ENCODE data around the gene PTPRN. TPM values are rescaled to one million over a fixed set of nuclear protein-coding genes. Genes with fewer than 3 reads are reported as not detected.

PTPRN gene
- total RNA-seq, result 30.2 and 30.5 TPM in 2 replicates
- long read RNA-seq, partial matches to known transcripts, result 3 of 4 reads
- long read RNA-seq, other reads (novel, unspliced or antisense), result 1 of 4 reads

DNA sequence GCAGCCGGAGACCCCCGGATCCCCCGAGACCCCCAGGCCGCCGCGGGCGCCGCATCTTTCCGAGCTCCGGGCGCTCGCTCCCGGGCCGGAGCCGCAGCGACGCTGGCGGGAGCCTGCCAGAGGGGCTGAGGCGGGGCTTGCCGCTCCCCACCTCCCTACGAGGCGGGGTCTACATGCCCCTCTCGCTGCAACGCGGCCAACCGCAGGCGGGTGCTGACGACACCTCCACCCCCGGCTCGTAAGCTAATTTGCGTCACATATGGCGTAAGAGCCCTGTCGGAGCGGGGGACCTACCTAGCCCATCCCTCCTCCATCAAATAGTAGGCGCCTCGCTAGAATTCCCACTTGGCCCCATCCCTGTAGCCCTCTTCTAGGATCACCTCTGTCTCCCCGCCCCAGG, at the start of gene PTPRN:
Gene PTPRN, minus strand, starts transcription at position 124 of the 400 bp plus-strand sequence. Its CDS starts 69 bp downstream, at position 55.
- TF ChIP-seq, protein P1, sequence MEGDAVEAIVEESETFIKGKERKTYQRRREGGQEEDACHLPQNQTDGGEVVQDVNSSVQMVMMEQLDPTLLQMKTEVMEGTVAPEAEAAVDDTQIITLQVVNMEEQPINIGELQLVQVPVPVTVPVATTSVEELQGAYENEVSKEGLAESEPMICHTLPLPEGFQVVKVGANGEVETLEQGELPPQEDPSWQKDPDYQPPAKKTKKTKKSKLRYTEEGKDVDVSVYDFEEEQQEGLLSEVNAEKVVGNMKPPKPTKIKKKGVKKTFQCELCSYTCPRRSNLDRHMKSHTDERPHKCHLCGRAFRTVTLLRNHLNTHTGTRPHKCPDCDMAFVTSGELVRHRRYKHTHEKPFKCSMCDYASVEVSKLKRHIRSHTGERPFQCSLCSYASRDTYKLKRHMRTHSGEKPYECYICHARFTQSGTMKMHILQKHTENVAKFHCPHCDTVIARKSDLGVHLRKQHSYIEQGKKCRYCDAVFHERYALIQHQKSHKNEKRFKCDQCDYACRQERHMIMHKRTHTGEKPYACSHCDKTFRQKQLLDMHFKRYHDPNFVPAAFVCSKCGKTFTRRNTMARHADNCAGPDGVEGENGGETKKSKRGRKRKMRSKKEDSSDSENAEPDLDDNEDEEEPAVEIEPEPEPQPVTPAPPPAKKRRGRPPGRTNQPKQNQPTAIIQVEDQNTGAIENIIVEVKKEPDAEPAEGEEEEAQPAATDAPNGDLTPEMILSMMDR (IDR thresholded peaks at IDR 0.05; ENCODE audit: unreplicated experiment), result no peak
- Mint-ChIP-seq H3K9me3 (ENCODE audit: low read depth) (no peaks in the 10 kb centered on the region), H3K27ac (peak within 1 kb of the TSS; percentile 77), H3K4me3 (ENCODE audit: low read depth) (peak within 1 kb of the TSS; percentile 73), H3K36me3 (ENCODE audit: insufficient read depth) (no peaks in the 10 kb centered on the region), H3K27me3 (peaks cover 76% of the 10 kb centered on the region), H3K4me1 (ENCODE audit: low read depth) (peaks cover 2% of the 10 kb centered on the region)
- no peak for DNase-seq (ENCODE audit: low spot score, unreplicated experiment)

DNA sequence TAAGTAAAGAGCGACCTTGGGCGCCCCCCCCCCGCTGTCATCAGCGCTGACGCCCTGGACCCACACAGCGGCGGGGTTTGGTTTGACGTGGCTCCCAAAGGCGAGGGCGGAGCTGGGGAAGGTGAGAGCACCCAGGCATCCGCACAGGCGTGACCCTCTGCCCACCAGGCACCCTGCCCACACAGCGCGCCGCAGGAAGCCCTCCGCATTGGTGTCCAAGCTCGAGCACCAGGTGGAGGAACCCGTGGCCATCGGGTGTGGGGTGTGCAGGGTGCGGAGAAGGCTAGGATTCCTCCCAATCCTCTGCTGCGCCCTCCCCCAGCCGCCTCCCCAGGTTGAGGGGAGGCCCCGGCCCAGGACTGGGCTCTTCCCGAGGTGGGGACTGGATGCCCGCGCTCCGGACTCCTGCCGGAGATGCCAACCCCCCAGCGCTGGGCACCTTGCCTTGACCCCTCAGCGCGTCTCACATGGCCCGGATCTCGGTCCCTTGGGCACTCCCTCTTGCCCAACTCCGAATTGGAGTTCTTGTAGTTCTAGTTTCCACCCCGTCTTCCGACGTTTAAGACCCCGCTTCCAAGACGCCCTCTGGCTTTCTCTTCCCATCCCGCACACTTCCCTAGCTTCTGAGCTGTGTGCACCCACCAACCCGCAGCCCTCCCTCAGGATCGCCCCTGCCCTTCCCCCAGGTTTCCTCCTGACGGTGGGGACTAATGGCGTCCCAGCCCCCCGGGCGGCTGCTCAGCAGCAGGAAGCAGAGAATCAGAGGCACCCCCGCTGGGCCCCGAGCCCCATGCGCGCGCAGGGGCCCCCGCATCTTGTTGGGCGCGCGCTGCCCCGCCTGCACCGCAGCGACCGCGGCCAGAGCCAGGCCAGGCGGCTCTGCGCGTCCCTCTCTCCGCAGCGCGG, 49.2 kb upstream of the PTPRN start:
- Mint-ChIP-seq H3K4me3 (ENCODE audit: low read depth) (peak overlapping the region; percentile 46), H3K27me3 (peaks cover 67% of the 10 kb centered on the region), H3K9me3 (ENCODE audit: low read depth) (no peaks in the 10 kb centered on the region), H3K36me3 (ENCODE audit: insufficient read depth) (no peaks in the 10 kb centered on the region), H3K4me1 (ENCODE audit: low read depth) (peaks cover 4% of the 10 kb centered on the region), H3K27ac (no peak overlapping the region)
- no peak for DNase-seq (ENCODE audit: low spot score, unreplicated experiment)
- TF ChIP-seq, protein P1 (IDR thresholded peaks at IDR 0.05; ENCODE audit: unreplicated experiment), result no peak

DNA sequence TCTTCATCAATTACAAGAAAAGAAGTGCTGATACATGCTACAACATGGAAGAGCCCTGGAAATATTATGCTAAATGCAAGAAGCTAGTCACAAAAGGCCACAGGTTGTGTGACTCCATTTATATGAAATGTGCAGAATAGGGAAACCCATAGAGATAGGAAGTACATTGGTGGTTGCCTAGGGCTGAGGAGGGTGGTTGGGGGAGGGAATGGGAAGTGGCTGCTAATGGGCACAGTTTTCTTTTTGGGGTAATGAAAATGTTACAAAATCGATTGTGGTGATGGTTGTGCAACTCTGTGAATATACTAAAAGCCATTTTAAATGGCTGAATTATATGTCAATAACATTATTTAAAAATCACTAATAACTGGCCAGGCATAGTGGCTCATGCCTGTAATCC, 47.6 kb upstream of the PTPRN start:
- Mint-ChIP-seq H3K9me3 (ENCODE audit: low read depth) (no peaks in the 10 kb centered on the region), H3K4me3 (ENCODE audit: low read depth) (no peak overlapping the region), H3K27ac (no peak overlapping the region), H3K27me3 (peaks cover 68% of the 10 kb centered on the region), H3K4me1 (ENCODE audit: low read depth) (peaks cover 4% of the 10 kb centered on the region), H3K36me3 (ENCODE audit: insufficient read depth) (no peaks in the 10 kb centered on the region)
- DNase-seq (ENCODE audit: low spot score, unreplicated experiment), result no peak
- TF ChIP-seq, protein P1 (IDR thresholded peaks at IDR 0.05; ENCODE audit: unreplicated experiment), result no peak

DNA sequence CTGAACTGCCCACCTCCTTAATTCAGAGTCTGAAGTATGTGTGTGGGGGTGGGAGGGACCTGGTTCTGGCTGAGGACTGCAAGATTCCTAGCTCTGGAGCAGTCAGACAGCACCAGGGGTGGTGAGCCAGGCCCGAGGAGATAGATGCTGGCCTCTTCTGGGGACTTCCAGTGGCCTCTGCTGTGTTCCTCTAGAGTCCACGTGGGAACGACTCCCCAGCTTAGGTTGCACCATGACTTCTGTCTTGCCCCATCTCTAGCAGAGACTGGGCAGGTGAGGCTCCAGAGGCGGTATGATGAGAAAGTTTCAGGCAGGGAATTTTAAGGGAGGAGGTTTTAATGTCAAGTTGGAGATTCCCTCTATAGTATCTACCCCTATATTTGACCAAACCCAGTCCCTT, 45.4 kb upstream of the PTPRN start:
- H3K36me3 Mint-ChIP-seq (ENCODE audit: insufficient read depth), result no peaks in the 10 kb centered on the region
- H3K4me1 Mint-ChIP-seq (ENCODE audit: low read depth), result peaks cover 21% of the 10 kb centered on the region
- no peak overlapping the region for H3K27ac Mint-ChIP-seq
- H3K27me3 Mint-ChIP-seq, result peaks cover 53% of the 10 kb centered on the region
- no peak overlapping the region for H3K4me3 Mint-ChIP-seq (ENCODE audit: low read depth)
- no peaks in the 10 kb centered on the region for H3K9me3 Mint-ChIP-seq (ENCODE audit: low read depth)
- DNase-seq (ENCODE audit: low spot score, unreplicated experiment), result no peak
- TF ChIP-seq, protein P1 (IDR thresholded peaks at IDR 0.05; ENCODE audit: unreplicated experiment), result no peak

DNA sequence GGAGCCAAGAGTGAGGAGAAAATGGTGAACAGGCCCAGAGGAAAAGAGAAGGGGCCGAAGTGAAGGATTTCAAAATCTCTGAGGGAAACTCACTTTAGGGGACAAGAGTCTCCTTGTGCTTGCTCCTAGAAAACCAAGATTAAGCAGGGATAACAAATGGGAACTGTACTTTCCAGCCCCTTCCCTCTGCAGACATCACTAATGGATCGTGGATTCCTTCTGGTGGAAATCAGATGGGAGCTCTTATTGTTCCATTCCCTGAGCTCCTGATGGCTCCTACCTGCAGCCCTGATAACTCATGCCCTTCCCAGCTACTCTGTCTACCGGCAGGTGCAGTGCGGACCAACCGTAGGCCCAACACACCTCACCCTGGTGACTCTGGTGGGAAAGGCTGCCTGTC, 43.9 kb upstream of the PTPRN start:
- DNase-seq (ENCODE audit: low spot score, unreplicated experiment), result no peak
- H3K36me3 Mint-ChIP-seq (ENCODE audit: insufficient read depth), result no peaks in the 10 kb centered on the region
- TF ChIP-seq, protein P1 (IDR thresholded peaks at IDR 0.05; ENCODE audit: unreplicated experiment), result no peak
- H3K27ac Mint-ChIP-seq, result no peak overlapping the region
- peaks cover 19% of the 10 kb centered on the region for H3K4me1 Mint-ChIP-seq (ENCODE audit: low read depth)
- H3K9me3 Mint-ChIP-seq (ENCODE audit: low read depth), result no peaks in the 10 kb centered on the region
- H3K4me3 Mint-ChIP-seq (ENCODE audit: low read depth), result no peak overlapping the region
- H3K27me3 Mint-ChIP-seq, result peaks cover 45% of the 10 kb centered on the region

Data from progenitor cell of endocrine pancreas (in vitro differentiated cells).